GM12872 (cell line): ENCODE measurements around the gene PTPRH.

Experiments used
- TF ChIP-seq, protein P1 (sequence below): IDR thresholded peaks from 3 replicates; pipeline ENCODE4 v1.5.1; 2011; ENCODE audit warnings: low read depth, mild to moderate bottlenecking, low read length, moderate library complexity; ENCODE audit not compliant: insufficient read depth

The PTPRH gene

DNA sequence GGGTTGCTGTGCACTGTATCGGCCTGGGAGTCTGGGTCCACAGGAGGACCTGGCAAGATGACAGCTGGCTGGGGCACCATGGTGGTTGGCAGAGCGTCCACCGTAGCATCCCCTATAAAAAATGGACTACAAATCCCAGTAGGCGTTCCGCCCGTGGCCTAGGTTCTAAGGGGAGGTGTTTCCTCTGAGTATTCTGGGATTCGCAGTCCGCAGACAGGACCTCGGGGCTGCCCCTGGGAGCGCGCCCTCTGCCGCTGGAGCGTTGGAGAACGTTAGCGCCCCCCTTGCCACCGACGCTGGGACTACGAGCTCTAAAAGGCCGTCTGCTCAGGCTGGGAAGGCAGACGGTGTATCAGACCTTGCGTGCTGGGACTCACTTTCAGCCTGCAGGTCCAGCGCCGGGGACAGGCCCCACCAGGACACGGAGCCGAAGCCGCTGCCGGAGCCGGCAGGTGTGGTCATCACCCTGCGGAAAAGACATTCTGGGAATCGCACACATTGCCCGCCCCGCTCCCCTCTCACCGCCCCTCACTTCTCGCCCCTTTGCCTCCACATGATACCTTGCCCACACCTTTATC is 43.3 kb downstream of the PTPRH start:
- TF ChIP-seq, protein P1, sequence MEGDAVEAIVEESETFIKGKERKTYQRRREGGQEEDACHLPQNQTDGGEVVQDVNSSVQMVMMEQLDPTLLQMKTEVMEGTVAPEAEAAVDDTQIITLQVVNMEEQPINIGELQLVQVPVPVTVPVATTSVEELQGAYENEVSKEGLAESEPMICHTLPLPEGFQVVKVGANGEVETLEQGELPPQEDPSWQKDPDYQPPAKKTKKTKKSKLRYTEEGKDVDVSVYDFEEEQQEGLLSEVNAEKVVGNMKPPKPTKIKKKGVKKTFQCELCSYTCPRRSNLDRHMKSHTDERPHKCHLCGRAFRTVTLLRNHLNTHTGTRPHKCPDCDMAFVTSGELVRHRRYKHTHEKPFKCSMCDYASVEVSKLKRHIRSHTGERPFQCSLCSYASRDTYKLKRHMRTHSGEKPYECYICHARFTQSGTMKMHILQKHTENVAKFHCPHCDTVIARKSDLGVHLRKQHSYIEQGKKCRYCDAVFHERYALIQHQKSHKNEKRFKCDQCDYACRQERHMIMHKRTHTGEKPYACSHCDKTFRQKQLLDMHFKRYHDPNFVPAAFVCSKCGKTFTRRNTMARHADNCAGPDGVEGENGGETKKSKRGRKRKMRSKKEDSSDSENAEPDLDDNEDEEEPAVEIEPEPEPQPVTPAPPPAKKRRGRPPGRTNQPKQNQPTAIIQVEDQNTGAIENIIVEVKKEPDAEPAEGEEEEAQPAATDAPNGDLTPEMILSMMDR, result no peak

DNA sequence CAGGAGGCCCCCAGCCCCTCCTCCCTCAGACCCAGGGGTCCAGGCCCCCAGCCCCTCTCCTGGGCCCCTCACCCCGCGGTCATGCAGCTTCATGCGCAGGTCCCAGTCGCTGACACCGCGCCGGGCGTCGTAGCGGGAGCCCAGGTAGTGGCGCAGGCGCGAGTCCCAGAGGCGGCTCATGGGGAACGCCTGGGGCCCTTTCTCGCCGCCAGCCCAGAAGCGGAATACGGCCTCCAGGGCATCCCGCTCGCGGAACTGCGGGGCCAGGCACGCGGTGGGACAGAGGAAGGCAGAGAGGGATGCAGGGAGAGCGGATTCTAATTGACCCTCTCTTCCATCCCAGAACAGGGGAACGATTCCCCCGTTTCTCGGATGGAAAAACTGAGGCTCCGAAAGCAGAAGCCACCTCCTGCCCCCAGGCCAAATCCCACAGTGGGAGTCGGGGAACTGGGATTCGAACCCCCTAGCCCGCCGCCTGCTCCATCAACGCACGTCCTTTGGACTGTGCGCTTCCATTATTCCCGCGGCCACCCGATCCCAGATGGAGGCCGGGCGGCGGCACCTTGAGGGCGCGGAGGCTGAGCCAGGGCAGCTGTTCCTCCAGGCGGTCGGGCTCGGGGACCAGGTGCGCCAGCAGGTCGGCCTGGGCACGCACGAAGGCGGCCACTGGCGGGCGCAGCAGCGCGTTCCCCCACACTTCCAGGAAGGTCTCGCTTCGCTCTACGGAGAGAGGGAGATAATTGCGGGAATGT is 47.6 kb downstream of the PTPRH start:
- TF ChIP-seq, protein P1, result no peak

DNA sequence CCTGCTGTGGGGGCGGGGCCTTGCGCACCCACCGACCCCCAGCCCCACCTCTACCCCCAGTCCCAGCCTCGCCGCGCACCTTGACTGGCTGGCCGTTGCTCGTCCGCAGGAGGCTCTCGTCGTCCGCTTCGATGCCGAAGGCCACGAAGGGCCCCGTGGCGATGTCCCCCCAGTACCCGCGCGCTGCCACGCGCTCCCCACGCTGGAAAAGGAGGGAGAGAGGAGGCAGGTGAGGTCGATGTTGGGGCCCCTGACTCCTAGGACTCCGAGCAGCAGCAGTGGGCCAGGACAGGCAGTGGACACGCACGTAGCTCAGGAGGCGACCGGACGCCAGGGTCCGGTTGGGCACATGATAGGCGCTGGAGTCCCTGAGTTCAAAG is 48.3 kb downstream of the PTPRH start:
- TF ChIP-seq, protein P1, result no peak

DNA sequence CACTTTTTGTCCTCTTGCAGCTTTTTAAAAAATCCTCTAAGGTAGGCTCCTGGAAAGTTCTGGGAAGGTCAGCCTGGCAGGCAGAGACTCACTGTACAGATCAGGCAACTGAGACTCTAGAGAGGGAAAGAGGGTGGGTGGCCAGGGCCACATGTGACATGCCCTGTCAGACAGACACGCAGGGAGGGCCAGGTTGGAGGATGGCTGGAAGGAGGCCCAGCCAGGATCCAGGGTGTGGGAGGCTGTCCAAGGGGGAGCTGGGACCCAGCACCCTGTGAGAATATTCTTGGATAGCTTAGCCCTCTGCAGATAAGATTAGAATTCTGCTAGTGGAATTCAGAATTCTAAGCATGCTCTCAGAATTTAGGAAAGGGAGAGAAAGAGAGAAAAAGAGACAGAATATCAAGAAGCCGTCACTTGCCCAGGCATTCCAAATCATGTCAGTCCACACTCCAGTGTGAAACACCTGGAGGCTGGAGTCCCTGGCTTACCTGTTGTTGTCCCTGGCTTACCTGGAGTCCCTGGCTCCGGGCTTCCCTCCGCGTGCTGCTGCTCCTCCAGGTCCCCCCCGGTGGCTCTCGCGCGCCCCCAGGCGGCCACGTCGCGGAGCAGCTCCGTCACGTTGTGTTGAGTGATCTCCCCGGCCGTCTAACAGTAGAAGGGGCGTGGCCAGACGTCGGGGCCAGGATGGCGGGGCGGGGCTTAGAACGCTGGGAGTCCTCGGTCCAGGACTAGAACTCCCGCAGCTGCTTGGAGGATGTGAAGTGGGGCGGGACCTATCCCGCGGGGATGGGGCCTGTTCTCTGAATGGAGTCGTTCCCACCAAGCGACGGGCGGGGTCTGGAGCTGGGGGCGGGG is 48.9 kb downstream of the PTPRH start:
- TF ChIP-seq, protein P1, result peak; percentile 91

DNA sequence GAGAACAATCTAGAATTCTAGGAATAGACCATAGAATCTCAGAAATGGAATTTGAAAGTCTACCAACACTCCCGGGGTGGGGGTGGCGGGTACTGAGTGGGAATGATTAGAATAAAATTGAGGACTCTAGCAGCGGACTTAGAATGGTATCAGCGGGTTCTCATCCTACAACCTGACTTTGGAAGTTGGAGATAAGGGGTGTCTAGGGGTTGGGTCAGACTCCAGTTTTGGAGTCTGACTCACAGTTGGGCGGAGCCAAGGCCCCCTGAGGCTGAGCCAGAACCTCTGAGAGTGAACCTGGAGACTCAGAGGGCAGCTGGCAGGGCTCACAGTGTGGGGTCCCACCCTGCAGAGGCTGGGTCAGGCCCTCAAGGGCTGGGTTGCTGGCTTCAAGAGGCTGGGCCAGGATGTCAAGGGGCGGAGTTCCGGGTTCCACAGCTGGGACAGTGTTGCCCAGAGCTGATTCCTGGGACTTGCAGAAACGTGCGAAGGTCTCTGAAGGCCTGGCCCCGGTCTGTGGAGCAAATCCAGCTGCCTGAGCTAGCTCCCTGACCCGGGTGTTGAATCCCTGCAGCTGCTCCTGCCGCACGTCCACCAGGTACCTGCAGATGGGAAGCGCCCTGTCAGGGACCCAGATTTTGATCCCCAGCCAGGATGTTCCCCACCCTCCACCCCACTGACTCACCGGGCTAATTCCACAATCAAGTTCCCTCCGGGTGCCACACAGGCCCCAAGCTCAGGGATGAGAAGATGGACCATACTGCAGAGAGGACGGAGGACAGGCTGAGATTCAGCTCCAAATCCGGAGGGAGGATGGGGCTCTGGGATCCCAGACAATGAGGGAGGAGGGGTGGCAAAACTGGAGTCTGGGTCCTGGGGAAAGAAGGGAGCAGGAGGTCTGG is 50.2 kb downstream of the PTPRH start:
- TF ChIP-seq, protein P1, result no peak

DNA sequence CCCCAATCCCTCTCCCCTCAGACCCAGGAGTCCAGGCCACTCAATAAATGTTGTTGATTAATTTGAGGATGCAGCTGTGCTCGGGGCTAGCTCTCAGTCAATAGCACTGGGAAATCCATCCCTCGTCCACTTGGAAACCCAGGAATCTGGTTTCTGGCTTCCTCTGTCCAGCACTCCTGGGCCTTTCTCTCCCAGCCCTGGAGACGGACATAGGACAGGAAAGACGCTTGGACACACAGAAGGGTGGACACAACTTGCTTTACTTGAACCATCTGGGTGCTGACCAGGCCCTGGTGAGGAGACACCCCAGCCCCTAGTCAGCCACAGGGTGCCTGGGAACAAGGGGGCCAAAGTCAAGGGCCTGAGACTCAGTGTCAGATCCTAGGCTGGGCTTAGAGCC is 50.9 kb downstream of the PTPRH start:
- TF ChIP-seq, protein P1, result no peak
